Activated T-helper 1 cell treated with Interleukin-2 at 50 U/mL for 16 hours (primary cell): ENCODE data around the gene CIB4.
"Not testable (repeated sequence)": the region's sequence is repeated elsewhere in the genome, so short reads cannot be mapped to it uniquely, and the experiment has no call there.

Experiments
- DNase-seq: peaks from one replicate; pipeline ENCODE4 v3.0.0-alpha.2; 2020; ENCODE audit warnings: low read depth

CIB4 gene

DNA sequence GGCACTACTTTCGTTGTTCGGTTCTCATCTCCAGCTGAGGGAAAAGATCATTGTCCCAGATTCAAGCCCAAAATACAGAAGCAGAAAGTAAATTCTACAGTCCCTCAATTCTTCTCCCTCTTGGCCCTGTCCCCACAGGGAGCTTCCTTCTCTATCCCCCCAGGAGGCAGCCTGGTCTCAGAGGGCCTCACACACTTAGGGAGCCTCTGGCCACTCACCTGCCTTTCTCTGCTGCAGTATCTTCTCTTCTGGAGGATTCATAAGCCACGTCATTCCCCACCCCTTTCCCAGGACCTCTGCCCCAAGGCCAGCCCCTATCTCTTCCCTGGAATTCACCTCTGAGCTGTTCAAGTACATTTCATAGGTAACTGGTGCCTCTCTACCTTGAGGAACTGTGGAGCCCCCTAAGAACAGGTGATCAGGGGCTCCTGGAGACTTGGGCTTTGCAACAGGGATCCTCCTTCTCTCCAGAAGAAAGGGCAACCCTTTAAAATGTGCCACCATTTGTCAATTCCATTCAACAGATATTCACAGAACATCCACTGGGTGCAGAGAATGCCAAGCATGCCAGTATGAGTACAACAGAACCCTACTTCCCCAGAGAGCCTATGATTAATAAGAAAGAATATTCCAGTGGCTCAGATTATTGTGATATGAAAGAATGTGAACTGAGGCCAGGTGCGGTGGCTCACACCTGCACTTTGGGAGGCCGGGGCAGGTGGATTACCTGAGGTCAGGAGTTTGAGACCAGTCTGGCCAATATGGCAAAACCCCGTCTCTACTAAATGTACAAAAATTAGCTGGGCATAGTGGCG is 72.9 kb downstream of the CIB4 start:
- no peak for DNase-seq

DNA sequence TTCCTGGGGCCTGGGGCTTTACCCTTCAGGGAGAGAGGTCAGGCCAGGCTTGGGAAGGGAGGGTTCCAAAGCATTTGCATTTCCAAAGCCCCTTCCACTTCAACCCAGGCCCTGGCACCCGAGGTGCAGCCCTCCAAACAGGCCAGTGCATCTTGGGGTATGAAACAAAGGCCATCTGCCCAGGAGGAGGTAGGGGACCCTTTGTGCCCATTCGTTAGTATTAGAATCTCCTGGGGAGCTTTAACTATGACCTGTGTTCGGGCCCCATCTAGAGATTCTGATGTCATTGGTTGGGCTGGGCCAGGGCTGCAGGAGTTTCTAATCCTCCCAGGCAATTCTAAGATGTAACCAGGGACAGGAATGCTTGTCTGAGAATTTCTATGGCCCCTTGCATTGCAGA is 73.6 kb downstream of the CIB4 start:
- no peak for DNase-seq

DNA sequence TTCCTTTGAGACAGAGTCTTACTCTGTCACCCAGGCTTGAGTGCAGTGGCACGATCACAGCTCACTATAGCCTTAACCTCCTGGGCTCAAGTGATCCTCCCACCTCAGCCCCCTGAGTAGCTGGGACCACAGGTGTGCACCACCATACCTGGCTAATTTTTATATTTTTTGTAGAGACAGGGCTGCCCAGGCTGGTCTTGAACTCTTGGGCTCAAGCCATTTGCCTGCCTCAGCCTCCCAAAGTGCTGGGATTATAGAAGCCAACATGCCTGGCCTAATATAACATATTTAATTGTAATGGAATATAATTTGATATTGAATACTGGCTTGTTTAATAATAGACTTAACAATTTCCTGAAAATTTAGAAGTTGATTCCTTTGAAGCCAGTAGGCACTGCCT is 74.4 kb downstream of the CIB4 start:
- DNase-seq = not testable (repeated sequence)

DNA sequence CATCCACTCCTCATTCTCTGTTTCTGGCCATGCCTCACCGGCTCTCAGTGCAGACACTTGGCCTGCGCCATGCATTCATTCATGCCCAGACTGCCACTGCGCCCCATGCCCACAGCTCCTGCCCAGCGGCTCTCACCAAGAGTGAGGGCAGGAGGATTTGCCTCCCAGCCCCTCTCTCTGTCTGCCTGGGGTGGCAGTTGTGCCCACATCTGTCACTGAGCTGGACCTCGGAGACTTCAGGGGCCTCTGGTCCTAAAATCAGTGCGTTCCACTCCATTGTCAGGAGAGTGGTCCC is 75.1 kb downstream of the CIB4 start:
- DNase-seq = no peak

DNA sequence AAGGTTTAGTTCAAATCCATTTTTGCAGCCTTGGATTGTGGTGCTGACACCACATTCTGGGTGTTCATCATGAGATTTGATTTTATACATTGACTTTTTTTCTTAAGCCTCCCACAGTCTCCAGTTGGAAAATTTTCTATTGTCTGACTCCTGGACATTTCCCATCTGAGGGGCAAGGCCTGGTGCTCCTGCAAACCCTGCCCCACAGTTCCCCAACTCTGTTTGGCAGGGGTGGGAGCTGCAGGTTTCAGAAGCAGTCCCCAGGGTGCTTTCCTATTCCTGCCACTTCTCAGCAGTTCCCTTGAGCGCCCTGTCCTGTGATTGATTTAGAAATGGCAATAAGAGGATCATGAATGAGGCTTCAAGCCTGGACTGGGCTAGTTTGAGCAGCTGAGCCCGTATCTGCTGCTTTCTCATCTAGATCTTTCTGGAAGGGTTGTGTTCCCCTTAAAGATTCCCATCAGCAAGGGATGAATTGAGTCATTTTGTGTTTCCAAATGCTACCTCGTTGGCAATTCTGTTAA is 77.0 kb downstream of the CIB4 start:
- DNase-seq = no peak

DNA sequence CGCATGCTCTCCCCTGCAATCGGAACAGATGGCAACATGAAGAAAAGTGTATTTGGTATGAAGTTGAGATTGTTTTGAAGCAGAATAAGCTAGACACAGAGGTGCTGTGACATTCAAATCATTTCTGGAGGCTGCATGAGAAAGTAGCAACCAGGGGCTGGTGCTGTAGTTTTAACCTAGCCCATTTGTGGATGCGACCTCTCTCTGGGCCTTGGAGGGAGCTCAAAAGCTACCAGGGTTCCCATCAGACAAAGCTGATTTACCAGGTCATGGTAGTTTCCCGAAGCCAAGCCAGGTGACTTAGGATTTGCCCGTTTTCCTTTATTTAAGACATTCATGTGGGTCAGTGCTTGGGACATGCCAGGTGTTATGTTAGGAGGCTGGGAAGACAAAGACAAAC is 77.5 kb downstream of the CIB4 start:
- DNase-seq = no peak

DNA sequence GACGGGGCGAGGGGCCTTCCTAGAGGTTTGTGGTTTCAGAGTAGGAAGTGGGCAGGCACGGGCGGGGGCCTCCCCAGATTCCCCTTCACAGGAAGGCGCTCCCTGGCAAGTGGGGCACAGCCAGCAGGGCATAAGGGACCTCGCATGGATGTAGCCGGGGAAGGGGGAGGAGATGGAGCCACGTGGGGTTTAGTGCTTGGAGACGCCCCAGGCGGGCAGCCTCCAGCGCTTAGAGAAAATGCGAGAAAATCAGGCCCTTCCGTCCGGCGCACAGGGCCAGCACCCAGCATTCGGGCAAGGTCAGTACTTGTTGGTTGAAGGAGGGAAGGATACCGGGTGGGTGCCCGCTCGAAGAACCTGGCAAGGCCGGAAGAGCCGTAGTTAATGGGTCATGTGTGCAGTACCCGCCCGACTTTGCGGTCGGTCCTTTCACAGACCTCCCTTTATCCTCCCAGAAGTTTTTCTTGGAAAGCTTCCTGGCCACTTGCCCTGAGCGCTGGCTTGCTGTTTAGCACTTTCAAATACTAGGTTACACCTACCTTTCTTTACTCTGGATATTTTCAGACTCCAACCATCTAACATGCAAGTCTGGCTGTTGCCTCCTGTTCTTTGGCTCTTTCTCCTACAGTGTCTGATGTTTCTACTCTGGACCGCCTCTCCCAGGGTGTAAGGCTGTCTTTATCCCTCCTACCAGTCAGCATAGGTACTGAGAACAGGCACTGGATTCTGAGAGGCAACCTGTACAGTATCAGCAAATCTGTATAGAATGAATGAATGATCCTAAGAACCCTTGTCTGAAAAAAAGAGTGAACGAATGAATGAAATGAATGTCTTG is 78.1 kb downstream of the CIB4 start:
- DNase-seq = no peak

DNA sequence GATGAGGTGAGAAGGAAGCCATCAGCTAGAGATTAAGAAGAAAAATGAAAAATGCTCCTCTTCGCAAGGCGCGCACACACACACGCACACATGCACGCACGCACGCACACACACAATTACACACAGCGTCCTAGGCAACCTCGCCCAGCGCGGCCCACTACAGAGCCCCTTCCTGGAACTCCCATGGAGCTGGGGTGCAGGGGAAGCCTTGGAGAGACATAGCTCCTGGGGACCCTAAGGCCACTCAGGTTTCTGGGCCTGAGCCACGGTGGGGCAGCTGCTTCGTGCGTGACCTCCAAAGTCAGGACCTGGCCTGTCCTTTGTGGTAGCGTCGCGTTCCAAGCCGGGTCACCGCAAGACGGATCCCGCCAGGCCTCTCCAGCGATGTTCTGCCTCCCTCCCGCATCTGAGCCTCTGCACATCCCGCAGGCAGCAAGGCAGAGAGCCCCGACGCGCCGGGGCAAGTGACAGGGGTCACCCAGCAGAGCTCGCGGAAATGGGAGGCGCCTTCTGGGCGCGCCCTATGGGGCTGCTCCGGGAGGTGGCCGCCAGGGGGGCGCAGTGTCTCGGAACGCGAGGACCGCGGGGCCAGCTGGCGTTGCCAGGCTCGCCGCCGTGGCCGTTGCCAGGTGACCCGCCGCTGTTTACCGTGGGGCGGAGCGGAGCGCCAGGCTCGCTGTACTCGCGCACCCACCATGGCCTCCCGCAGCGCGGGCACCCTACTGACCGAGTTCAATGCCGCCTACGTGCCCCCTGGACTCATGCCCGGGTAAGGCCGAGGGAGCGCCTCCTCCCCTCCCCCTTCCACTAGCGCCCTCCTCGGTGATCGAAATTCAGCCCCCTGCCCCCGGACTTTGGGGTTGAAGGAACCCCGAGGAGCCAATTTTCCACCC is 79.0 kb downstream of the CIB4 start:
- DNase-seq = no peak

DNA sequence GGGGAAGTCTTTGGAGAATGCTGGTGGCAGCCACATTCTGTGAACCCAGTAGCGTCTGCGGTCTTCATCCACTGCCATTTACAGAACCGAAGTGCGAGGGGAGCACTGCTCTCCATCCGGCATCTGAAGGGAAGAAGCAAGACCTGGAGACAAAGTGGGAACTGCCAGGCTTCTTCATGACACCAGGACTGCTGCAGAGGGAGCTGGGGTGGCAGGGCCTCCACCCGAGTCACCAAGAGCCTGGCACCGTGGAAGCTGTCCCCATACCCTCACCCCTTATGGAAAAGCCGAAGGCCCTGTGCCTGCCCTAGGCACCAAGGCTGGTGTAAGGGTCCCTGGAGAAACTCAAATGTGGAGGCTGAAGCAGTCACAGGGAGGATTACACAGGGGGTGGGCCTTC is 79.8 kb downstream of the CIB4 start:
- no peak for DNase-seq

DNA sequence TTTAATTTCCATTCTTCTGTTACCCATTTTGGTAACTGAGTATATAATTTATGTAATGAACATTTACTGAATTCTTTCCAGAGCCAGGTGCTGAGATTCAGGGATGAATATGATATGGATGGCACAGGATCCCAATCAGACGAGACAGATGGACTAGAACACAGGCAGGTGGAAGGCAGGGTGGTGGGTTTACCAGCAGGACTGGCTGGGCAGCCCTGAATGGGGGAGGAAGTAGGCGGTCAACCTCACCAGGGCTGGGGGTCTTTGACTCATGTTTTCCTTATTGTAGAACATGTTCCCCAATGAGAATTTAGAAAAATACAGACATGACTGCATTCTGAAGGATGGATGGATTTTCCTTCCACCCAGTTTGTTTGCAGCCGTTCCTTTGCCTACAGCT is 80.3 kb downstream of the CIB4 start:
- DNase-seq = no peak

DNA sequence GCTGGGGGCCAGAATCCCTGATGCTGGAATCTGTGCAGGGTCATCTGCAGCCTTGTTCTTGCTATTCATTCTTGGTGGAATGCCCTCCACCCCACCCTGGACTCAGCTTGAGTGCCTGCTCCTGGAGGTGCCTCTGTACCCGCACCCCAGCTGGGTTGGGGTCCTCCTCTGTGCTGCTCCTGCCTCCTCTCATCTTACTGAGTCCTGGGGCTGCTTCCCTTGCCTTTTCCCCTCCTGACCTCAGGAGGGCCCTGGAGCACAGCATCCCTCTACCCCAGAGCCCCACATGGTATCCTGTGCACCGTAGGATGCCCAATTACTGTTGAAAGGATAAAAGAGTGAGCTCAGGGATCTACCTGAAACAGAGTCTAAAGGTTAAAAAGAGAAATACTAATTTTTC is 81.6 kb downstream of the CIB4 start:
- no peak for DNase-seq

DNA sequence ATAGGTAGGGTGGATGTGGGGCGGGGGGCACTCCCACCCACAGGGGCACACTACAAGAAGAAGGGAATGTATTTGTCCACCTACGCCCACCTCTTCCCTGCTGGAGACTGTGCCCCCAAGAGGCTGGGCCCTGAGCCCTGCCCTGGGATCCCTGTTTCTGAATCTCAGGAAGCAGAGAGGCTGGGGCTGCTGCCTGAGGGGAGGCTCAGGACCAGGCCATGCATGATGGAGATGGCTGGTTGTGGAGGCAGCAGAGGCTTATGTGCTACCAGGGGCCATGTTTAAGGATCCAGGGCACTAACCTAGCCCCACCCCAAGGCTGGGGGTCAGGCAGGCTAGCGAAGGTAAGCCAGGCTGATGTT is 82.1 kb downstream of the CIB4 start:
- no peak for DNase-seq

DNA sequence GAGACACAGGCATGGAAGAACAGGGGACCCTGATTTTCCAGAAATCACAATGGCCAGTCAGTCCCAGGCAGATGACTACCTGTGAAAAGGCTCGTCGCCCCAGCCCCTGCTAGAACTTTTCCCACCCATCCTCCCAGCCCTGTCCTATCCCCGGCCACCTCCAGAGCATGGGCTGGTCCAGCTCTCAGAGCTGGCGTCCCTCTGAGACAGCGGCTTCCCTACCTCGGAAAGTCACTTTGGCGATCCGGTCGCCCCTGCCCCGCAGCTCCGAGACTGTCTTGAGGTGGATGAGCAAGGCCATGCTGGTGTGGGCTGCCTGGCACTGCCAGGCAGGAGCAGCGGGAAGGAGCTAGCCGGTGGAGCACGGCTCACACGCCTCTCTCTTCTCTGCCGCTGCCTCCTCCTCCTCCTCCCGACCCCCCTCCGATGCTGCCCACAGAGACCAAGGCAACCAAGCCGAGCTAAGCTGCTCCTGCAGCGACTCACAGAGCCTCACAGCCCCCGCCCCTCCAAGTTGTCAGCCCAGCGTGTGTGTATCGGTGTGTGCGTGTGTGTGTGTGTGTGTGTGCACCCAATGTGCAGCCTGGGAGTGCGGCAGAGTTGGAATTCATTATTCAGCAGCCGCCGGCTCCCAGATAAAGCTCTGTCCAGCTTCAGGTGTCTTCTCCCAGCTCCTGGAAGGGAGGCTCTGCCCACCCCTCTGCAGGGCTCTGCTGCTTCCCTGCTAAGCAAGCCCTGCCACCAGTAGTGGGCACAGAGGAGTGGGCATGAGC is 82.7 kb downstream of the CIB4 start:
- no peak for DNase-seq

DNA sequence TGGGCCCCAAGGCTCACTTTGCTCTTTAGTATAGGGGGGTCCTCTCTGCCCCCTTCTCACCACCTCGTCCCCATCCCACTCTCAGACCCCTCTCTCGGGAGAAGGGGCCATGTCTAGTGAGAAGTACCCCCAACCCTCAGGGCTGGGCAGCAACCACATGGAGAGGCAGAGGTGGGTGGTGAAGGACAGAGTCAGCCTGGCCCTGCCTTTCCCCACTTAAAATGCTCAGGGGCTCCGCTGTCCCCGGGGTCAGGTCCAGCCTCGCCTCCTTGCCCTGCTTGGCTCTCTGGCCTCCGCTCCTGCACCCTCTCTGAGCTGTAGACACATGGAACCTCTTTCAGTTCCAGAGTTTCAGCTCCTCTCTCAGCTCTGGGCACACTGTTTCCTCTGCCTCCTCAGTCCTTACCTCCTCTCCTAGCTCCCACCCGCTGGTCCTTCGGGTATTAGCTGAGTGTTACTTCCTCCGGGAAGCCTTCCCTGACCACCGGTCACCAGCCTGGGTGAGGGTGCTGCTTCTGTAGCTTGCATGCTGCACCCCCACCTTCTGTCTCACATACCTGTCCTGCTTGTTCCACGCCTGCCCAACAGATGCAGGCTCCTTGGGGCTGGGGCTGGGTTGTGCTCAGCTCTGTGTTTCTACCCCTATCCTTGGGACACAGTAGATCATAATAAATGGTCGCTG is 83.8 kb downstream of the CIB4 start:
- DNase-seq = no peak

DNA sequence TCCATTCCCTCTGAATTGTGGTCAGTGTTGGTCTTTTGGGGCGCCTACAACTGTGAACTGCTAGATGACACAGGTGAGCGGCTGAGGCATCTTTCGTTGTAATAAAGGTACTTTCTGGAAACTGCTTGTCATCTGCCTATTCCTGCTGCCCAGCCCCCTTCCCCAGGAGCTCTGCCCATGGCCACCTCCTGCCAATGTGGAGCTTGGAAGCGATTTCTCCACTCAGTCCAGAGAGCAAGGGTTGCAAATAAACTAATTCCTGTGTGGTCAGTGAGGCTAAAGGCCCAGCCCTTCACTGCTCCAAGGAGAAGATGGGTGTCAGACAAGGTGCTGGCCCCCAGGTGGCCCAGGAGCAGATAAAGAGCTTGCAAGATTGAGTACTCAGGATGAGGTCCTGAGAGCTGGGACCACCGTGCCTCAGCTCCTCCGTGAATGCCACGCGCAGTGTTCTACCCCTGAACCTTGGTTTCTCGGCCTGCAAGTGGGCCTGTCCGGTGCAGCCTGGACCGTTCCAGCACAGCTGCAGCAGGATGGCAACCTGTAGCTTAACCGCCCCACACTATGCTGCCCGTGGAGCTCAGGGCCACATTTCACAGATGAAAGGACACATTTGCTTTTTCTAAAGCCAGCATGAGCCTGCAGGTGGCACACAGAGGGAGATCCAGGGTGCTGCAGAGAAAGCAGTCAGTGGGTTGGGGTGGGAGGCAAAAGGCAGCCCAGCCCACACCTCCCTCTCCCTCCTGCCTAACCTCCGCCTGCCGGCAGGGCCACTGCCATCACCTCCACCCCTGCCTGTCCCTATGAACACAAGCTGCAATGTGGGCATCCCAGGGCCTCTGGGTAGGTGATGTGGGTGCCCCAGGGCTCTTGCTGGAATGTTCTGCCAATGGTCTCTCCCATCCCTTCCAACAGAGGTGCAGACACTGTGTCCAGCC is 84.6 kb downstream of the CIB4 start:
- no peak for DNase-seq

DNA sequence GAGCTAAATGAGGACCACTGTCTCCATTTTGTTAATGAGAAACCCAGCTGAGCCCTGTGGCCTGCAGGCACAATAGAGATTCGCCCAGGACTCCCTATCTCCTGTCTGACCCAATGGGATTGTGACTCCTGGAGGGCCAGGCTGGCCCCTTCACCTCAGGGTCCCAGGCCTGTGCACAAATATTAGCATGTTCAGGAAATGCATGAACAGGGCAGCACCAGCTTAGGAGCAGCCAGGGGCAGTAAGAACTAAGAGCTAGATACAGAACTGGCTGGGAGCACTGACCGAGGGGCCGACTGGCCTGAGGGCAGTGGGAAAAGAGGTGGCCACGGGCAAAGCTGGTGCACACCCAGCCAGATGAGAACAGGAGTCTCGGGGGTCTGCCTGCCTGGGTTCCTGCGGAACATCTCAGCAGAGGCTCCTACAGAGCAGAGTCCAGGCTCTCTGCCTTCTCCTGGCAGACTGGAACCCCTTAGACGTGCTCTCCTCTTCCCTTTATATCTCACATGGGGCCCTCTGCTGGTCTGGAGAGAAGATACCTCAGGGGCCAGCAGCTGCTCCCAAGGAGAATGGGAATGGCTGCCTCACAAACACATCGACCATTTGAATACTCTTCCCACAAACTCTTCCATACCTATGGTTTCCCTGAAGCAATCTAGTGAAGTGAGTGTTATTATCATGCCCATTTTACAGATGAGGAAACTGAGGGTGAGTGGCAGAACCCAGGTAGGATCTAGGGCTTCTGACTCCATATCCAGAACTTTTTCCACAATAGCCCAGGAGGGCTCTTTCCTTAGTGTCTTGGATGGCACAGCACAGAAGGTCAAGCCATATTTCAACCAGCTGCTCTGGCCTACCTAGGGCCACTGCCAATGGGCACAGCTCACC is 85.7 kb downstream of the CIB4 start:
- no peak for DNase-seq

DNA sequence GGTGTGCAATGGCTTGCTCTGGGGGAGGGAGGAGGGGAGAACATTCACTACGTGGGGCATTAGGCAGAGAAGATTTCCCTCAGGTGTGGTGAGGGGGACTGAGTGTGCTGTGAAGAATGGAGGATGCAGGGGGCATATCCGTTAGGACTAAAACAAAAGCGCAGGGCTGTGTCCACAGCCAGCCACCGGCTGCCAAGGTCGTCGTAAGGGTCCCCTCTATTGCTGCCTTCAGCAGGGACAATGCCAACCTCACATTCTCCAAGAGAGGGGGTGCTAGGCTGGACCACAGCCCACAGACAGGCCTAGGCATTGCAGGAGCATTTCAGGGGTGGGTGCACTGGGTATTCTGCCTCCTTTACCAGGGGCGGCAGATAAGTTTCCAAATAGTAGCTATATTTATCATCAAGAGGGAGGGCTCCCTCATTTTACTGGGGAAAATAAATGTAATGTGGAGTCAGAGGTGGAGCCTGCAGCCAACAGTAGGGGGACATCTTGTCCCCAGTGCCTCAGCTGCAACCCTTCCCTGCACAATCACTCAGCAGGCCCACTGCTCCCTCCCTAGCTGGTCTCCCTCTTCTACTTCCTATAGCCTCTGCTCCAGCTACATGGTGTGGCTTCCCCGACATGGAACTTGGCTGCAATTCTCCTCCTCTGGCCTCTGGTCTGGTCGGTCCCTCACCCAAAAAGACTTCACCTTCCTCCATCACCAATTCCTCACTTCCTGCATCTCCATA is 88.4 kb downstream of the CIB4 start:
- DNase-seq = no peak

DNA sequence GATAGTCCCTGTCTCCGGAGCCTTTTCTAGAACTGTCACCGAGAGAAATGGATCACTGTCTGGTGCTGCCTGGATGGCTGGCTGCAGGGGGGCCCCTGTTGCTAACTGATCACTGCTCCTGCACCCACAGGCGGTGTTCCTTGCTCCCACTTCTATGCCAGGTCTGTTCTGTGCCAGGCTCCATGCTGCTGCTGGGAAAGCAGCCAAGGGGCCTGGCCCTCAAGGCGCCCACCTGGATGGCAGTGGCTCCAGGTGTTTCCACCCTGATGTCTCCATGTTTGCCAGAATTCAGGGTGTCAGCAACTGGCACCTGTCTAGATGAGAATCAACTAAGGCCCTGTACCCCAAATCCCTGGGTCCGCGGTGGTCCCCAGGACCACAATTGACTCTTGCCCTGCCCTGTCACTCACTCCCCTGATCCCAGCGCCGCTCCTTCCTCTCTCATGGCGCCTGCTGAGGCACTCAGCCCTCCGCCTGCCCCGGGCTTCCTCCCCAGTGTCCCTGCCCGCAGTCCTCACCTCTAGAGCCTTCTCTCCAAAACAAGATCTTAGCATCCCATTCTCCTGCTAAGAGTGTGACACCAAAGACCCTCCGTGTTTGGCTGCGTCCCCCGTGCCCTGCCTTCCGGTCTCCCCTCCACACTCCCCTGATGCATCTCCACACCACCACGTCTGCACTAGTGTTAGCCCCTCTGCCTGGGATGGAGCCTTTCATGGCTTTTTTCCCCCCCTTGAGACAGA is 90.7 kb downstream of the CIB4 start:
- no peak for DNase-seq
